GM19238 (cell line): ENCODE data around the gene ZNG1F.
"Not testable (repeated sequence)": the region's sequence is repeated elsewhere in the genome, so short reads cannot be mapped to it uniquely, and the experiment has no call there.

Source experiments
- DNase-seq: peaks from one replicate; pipeline ENCODE4 v3.0.0; 2011; ENCODE audit warnings: low spot score; ENCODE audit not compliant: insufficient read length

The ZNG1F gene

GRCh38 chr9:41123396-41123795 is 65.7 kb downstream of the ZNG1F start:
- not testable (repeated sequence) for DNase-seq

- not testable (repeated sequence) for DNase-seq
These were observed 68.4 kb downstream of the ZNG1F start for GRCh38 chr9:41120696-41121095.

- DNase-seq = not testable (repeated sequence)
These were observed 69.4 kb downstream of the ZNG1F start for GRCh38 chr9:41119719-41120118.

GRCh38 chr9:41119311-41119710 is 69.8 kb downstream of the ZNG1F start:
- not testable (repeated sequence) for DNase-seq

GRCh38 chr9:41113348-41113747 is 75.8 kb downstream of the ZNG1F start:
- DNase-seq = not testable (repeated sequence)

- DNase-seq = not testable (repeated sequence)
These were observed 77.7 kb downstream of the ZNG1F start for GRCh38 chr9:41111414-41111813.

GRCh38 chr9:41110913-41111312 is 78.2 kb downstream of the ZNG1F start:
- not testable (repeated sequence) for DNase-seq

GRCh38 chr9:41109253-41109652 is 79.9 kb downstream of the ZNG1F start:
- DNase-seq = not testable (repeated sequence)

- not testable (repeated sequence) for DNase-seq
These were observed 80.3 kb downstream of the ZNG1F start for GRCh38 chr9:41108816-41109215.

- DNase-seq = not testable (repeated sequence)
These were observed 82.5 kb downstream of the ZNG1F start for GRCh38 chr9:41106472-41107116.

GRCh38 chr9:41105557-41106253 is 83.4 kb downstream of the ZNG1F start:
- not testable (repeated sequence) for DNase-seq

GRCh38 chr9:41104542-41104941 is 84.6 kb downstream of the ZNG1F start:
- not testable (repeated sequence) for DNase-seq

- not testable (repeated sequence) for DNase-seq
These were observed 88.6 kb downstream of the ZNG1F start for GRCh38 chr9:41100508-41100907.

GRCh38 chr9:41098759-41099158 is 90.4 kb downstream of the ZNG1F start:
- not testable (repeated sequence) for DNase-seq

- DNase-seq = not testable (repeated sequence)
These were observed 94.1 kb downstream of the ZNG1F start for GRCh38 chr9:41095060-41095459.

GRCh38 chr9:41094010-41094773 is 94.9 kb downstream of the ZNG1F start:
- DNase-seq = not testable (repeated sequence)

- DNase-seq = not testable (repeated sequence)
These were observed 98.2 kb downstream of the ZNG1F start for GRCh38 chr9:41090922-41091321.

- DNase-seq = not testable (repeated sequence)
These were observed 98.7 kb downstream of the ZNG1F start for GRCh38 chr9:41090386-41090785.

GRCh38 chr9:41088450-41089059 is 100.6 kb downstream of the ZNG1F start:
- DNase-seq = not testable (repeated sequence)

GRCh38 chr9:41087929-41088328 is 101.2 kb downstream of the ZNG1F start:
- DNase-seq = not testable (repeated sequence)

- not testable (repeated sequence) for DNase-seq
These were observed 101.8 kb downstream of the ZNG1F start for GRCh38 chr9:41087157-41087780.
